B cell (primary cell): ENCODE data around the gene OR56A3. TPM values are rescaled to one million over a fixed set of nuclear protein-coding genes. Genes with fewer than 3 reads are reported as not detected.

ENCODE experiments used
- ATAC-seq: fragments of 200-7000 bp; cut with Tn5 transposase; one replicate; pipeline ENCODE4 v1.10.0; 2021; ENCODE audit warnings: low read depth, mild to moderate bottlenecking, moderate number of reproducible peaks, moderate library complexity
- CTCF ChIA-PET: fragments of 350-600 bp; sonication (Branson Sonifier 250); formaldehyde crosslinking; loops from one replicate; lab custom pipeline; 2021; ENCODE audit warnings: antibody characterized with exemption, inconsistent platforms; lab: Charles Lee
- POLR2A ChIA-PET: fragments of 350-600 bp; sonication (Branson Sonifier 250); formaldehyde crosslinking; loops from one replicate; lab custom pipeline; 2021; ENCODE audit warnings: antibody characterized with exemption; lab: Charles Lee
- DNase-seq: peaks from one replicate; pipeline ENCODE4 v3.0.0; 2013
- H2AFZ ChIP-seq: 2 replicates; pipeline ENCODE4 v1.6.1; 2012; ENCODE audit warnings: mild to moderate bottlenecking, low read depth, low read length; ENCODE audit not compliant: insufficient read depth, poor library complexity, severe bottlenecking
- H3K27ac ChIP-seq, 2 donors: 1 replicate in 1 of 2; 2 replicates in 1 of 2; pipeline ENCODE4 v1.5.1; 2012 to 2013; ENCODE audit warnings: low read length in 2 of 2, mild to moderate bottlenecking in 2 of 2, moderate library complexity in 1 of 2
- H3K27me3 ChIP-seq, 4 experiments: fragments of 200-600 bp in 1 of 4; sonication (generic) in 1 of 4; replicated peaks in 1 of 4; 1 replicate in 2 of 4; 2 replicates in 2 of 4; pipeline versions ENCODE4 v1.6.1 to v1.7.0; 2013 to 2016; ENCODE audit warnings: low read length in 3 of 4, mild to moderate bottlenecking in 2 of 4, mixed read lengths in 1 of 4, moderate library complexity in 1 of 4; ENCODE audit not compliant: insufficient read depth in 4 of 4, control insufficient read depth in 3 of 4; ENCODE audit errors: control extremely low read depth in 1 of 4
- H3K36me3 ChIP-seq, 2 experiments: replicated peaks in 1 of 2; 1 replicate in 1 of 2; 2 replicates in 1 of 2; pipeline versions ENCODE4 v1.6.1 to v1.7.1; 2013; ENCODE audit warnings: low read length in 1 of 2; ENCODE audit not compliant: insufficient read depth in 2 of 2, control insufficient read depth in 1 of 2; ENCODE audit errors: control extremely low read depth in 1 of 2, extremely low read depth in 1 of 2
- H3K4me1 ChIP-seq, 2 donors: fragments of 200-600 bp in 1 of 2; sonication (generic) in 1 of 2; 1 replicate in 1 of 2; 2 replicates in 1 of 2; pipeline versions ENCODE4 v1.5.1 to v1.6.1; 2013 to 2017; ENCODE audit warnings: low read length in 2 of 2; ENCODE audit not compliant: control insufficient read depth in 2 of 2, insufficient read depth in 2 of 2
- H3K4me2 ChIP-seq: replicated peaks from 2 replicates; pipeline ENCODE3; 2012; ENCODE audit warnings: mild to moderate bottlenecking, low read depth, low read length; ENCODE audit not compliant: poor library complexity, severe bottlenecking
- H3K4me3 ChIP-seq, 5 experiments: fragments of 200-600 bp in 1 of 5; sonication (generic) in 1 of 5; 1 replicate in 3 of 5; 2 replicates in 2 of 5; pipeline versions ENCODE4 v1.5.1 to v1.7.0; 2011 to 2016; ENCODE audit warnings: low read length in 4 of 5, mild to moderate bottlenecking in 4 of 5, low read depth in 2 of 5, control low read depth in 1 of 5, moderate library complexity in 1 of 5; ENCODE audit not compliant: insufficient read depth in 1 of 5; ENCODE audit errors: control extremely low read depth in 1 of 5, extremely low read depth in 1 of 5
- H3K79me2 ChIP-seq: fragments of 200-600 bp; sonication (generic); one replicate; pipeline ENCODE4 v1.6.0; 2016; ENCODE audit warnings: low read length; ENCODE audit not compliant: control insufficient read depth, insufficient read depth
- H3K9ac ChIP-seq: fragments of 200-600 bp; sonication (generic); 2 replicates; pipeline ENCODE4 v1.6.1; 2017; ENCODE audit warnings: mild to moderate bottlenecking, low read length, moderate library complexity
- H3K9me3 ChIP-seq, 3 donors: one replicate each; pipeline versions ENCODE4 v1.6.1 to v1.7.1; 2013; ENCODE audit warnings: low read length in 2 of 3; ENCODE audit not compliant: control insufficient read depth in 2 of 3, insufficient read depth in 1 of 3; ENCODE audit errors: control extremely low read depth in 1 of 3
- H4K20me1 ChIP-seq: 2 replicates; pipeline ENCODE4 v1.6.0; 2012; ENCODE audit warnings: mild to moderate bottlenecking, low read length; ENCODE audit not compliant: insufficient read depth, control insufficient read depth, poor library complexity, severe bottlenecking
- H3K27ac Mint-ChIP-seq: one replicate; pipeline ENCODE4 v1.8.0; 2021; ENCODE audit warnings: mixed read lengths
- H3K27me3 Mint-ChIP-seq: one replicate; pipeline ENCODE4 v1.8.0; 2021; ENCODE audit warnings: mixed read lengths
- H3K4me1 Mint-ChIP-seq: one replicate; pipeline ENCODE4 v1.8.0; 2021; ENCODE audit warnings: mixed read lengths
- H3K4me3 Mint-ChIP-seq: one replicate; pipeline ENCODE4 v1.8.0; 2021; ENCODE audit warnings: mixed read lengths
- H3K9me3 Mint-ChIP-seq: one replicate; pipeline ENCODE4 v1.8.0; 2022; ENCODE audit warnings: mixed read lengths; ENCODE audit not compliant: insufficient read depth
- CTCF ChIP-seq: fragments of 200-600 bp; IDR thresholded peaks from one replicate; pipeline ENCODE4 v1.8.0; 2022; ENCODE audit warnings: antibody characterized with exemption, mild to moderate bottlenecking
- EZH2 ChIP-seq: IDR thresholded peaks from 2 replicates; pipeline ENCODE4 v1.6.1; 2012; ENCODE audit warnings: borderline replicate concordance, low read depth, mild to moderate bottlenecking, moderate library complexity, low read length; ENCODE audit not compliant: insufficient read depth, poor library complexity, severe bottlenecking
- WGBS: methylation state at CpG from one replicate; pipeline ENCODE4 v1.1.5; 2013; ENCODE audit warnings: missing lambda C conversion rate; ENCODE audit not compliant: insufficient coverage; 5-methylcytosine and 5-hydroxymethylcytosine counted together
- intact Hi-C: fragments of 100-400 bp; cut with micrococcal nuclease; formaldehyde crosslinking; loops from one replicate; pipeline ENCODE4 v1.10.0; 2022
- polyA plus RNA-seq: library from polyadenylated mRNA; depleted of rRNA; stranded (reverse); fragments of >200 nt; gene quantifications from 2 replicates; pipeline ENCODE4 v1.2.3, GENCODE V29; 2012
- total RNA-seq, 2 donors: library from RNA; stranded (reverse); fragments of 120-200 nt in 1 of 2; gene quantifications; 1 replicate in 1 of 2; 2 replicates in 1 of 2; pipeline versions ENCODE4 v1.2.3 to v1.2.4, GENCODE V29; 2013 to 2022

Gene OR56A3
- total and polyA plus RNA-seq, 2 donors (not counting 1 experiment from before 2014, with no cell fraction given) = not detected

GRCh38 chr11:5989203-5989602 lies 47.2 kb downstream of the OR56A3 start:
- Histone ChIP-seq H2AFZ (no peak overlapping the region), H3K4me1 (no peaks in the 10 kb centered on the region), H3K4me2 (no peak overlapping the region), H3K9me3 (peaks cover 0 to 3% (median 0%) of the 10 kb centered on the region in 3 donors), H3K27me3 (no peaks in the 10 kb centered on the region), H4K20me1 (no peaks in the 10 kb centered on the region), H3K9ac (no peak overlapping the region), H3K4me3 (no peak overlapping the region), H3K27ac (no peak overlapping the region), H3K79me2 (no peaks in the 10 kb centered on the region), H3K36me3 (no peaks in the 10 kb centered on the region)
- ChIA-PET POLR2A (no interaction called here), CTCF (no interaction called here)
- Mint-ChIP-seq H3K4me3 (no peak overlapping the region), H3K9me3 (no peaks in the 10 kb centered on the region), H3K4me1 (no peaks in the 10 kb centered on the region), H3K27me3 (peaks cover 19% of the 10 kb centered on the region), H3K27ac (no peak overlapping the region)
- WGBS = 100% methylated on average over 2 of the region's 4 CpGs
- no peak for DNase-seq
- no peak for ATAC-seq
- intact Hi-C loops = no loop called here
- TF ChIP-seq EZH2 (no peak), CTCF (no peak)

- intact Hi-C loops = no loop called here
- TF ChIP-seq CTCF (no peak), EZH2 (no peak)
- CTCF ChIA-PET = interaction anchor here (2.2 kb wide), 1 partner anchor 361 kb away, joined by 8 read pairs; no protein-coding TSS in a partner anchor
- Histone ChIP-seq H3K4me3 (no peak overlapping the region), H3K79me2 (no peaks in the 10 kb centered on the region), H3K27ac (no peak overlapping the region), H2AFZ (no peak overlapping the region), H3K4me2 (no peak overlapping the region), H3K36me3 (no peaks in the 10 kb centered on the region), H3K9ac (no peak overlapping the region), H3K4me1 (no peaks in the 10 kb centered on the region), H3K9me3 (peaks cover 0 to 3% (median 0%) of the 10 kb centered on the region in 3 donors), H4K20me1 (no peaks in the 10 kb centered on the region), H3K27me3 (no peaks in the 10 kb centered on the region)
- no peaks in the 10 kb centered on the region for H3K9me3 Mint-ChIP-seq
- DNase-seq = no peak
- no peaks in the 10 kb centered on the region for H3K4me1 Mint-ChIP-seq
- no peak for ATAC-seq
- 81% methylated on average over 3 of the region's 3 CpGs for WGBS
- H3K4me3 Mint-ChIP-seq = no peak overlapping the region
- H3K27me3 Mint-ChIP-seq = peaks cover 15% of the 10 kb centered on the region
- no peak overlapping the region for H3K27ac Mint-ChIP-seq
- POLR2A ChIA-PET = no interaction called here
These were observed 50.1 kb downstream of the OR56A3 start for GRCh38 chr11:5992150-5992549.
